Caco-2 (cell line): ENCODE data around the gene ABCC1. TPM values are rescaled to one million over a fixed set of nuclear protein-coding genes. Genes with fewer than 3 reads are reported as not detected.

Experiments used
- BruUV-seq: library from RNA; stranded (reverse); fragments of 400-500 nt; replicated peaks from 2 replicates; lab custom pipeline; 2021; lab: Mats Ljungman, UMichigan
- CTCF ChIA-PET: fragments of 300-600 bp; sonication (Branson Sonifier 250); formaldehyde crosslinking; loops from one replicate; lab custom pipeline; 2022; ENCODE audit warnings: antibody characterized with exemption; lab: Charles Lee
- POLR2A ChIA-PET: fragments of 300-600 bp; sonication (Branson Sonifier 250); formaldehyde crosslinking; loops from one replicate; lab custom pipeline; 2022; ENCODE audit warnings: antibody characterized with exemption; lab: Charles Lee
- DNase-seq, 2 experiments: peaks; one replicate each; pipeline versions ENCODE4 v3.0.0 to v3.0.0-alpha.2; 2020 to 2022
- H3K27me3 ChIP-seq: replicated peaks from 2 replicates; pipeline ENCODE4 v1.6.0; 2011; ENCODE audit warnings: low read length; ENCODE audit not compliant: control insufficient read depth, insufficient read depth
- H3K36me3 ChIP-seq: 2 replicates; pipeline ENCODE4 v1.5.1; 2011; ENCODE audit warnings: low read length; ENCODE audit not compliant: control insufficient read depth, insufficient read depth
- H3K4me1 ChIP-seq: fragments of 250-450 bp; sonication (Bioruptor Pico); 2 replicates; pipeline ENCODE4 v1.5.1; 2020; ENCODE audit warnings: mild to moderate bottlenecking
- H3K4me3 ChIP-seq: 2 replicates; pipeline ENCODE4 v1.5.1; 2011; ENCODE audit warnings: low read depth, mild to moderate bottlenecking, control low read depth, low read length
- H3K9me3 ChIP-seq: fragments of 250-450 bp; sonication (Bioruptor Pico); 2 replicates; pipeline ENCODE4 v1.5.1; 2020; ENCODE audit warnings: mild to moderate bottlenecking, moderate library complexity
- H3K27ac Mint-ChIP-seq: one replicate; pipeline ENCODE4 v1.8.0; 2022; ENCODE audit warnings: mixed read lengths; ENCODE audit not compliant: unreplicated experiment
- H3K27me3 Mint-ChIP-seq: one replicate; pipeline ENCODE4 v1.8.0; 2022; ENCODE audit warnings: mixed read lengths; ENCODE audit not compliant: insufficient read depth, unreplicated experiment
- H3K36me3 Mint-ChIP-seq: one replicate; pipeline ENCODE4 v1.8.0; 2022; ENCODE audit warnings: mild to moderate bottlenecking, mixed read lengths; ENCODE audit not compliant: insufficient read depth, unreplicated experiment
- H3K4me1 Mint-ChIP-seq: one replicate; pipeline ENCODE4 v1.8.0; 2022; ENCODE audit warnings: low read depth, mixed read lengths; ENCODE audit not compliant: unreplicated experiment
- H3K4me3 Mint-ChIP-seq: one replicate; pipeline ENCODE4 v1.8.0; 2022; ENCODE audit warnings: mild to moderate bottlenecking, moderate library complexity, mixed read lengths; ENCODE audit not compliant: unreplicated experiment
- H3K9me3 Mint-ChIP-seq: one replicate; pipeline ENCODE4 v1.8.0; 2022; ENCODE audit warnings: mixed read lengths; ENCODE audit not compliant: unreplicated experiment
- CTCF ChIP-seq, 2 experiments: fragments of 200-600 bp in 1 of 2; IDR thresholded peaks; 1 replicate in 1 of 2; 2 replicates in 1 of 2; pipeline versions ENCODE4 v1.5.1 to v1.8.0; 2011 to 2022; ENCODE audit warnings: antibody characterized with exemption in 1 of 2, control low read depth in 1 of 2, inconsistent platforms in 1 of 2, low read depth in 1 of 2, low read length in 1 of 2, mild to moderate bottlenecking in 1 of 2, moderate library complexity in 1 of 2; ENCODE audit not compliant: insufficient read depth in 1 of 2, severe bottlenecking in 1 of 2, unreplicated experiment in 1 of 2
- intact Hi-C: fragments of 100-400 bp; cut with micrococcal nuclease; formaldehyde crosslinking; loops from one replicate; pipeline ENCODE4 v1.10.0; 2022; ENCODE audit not compliant: unreplicated experiment
- total RNA-seq: library from RNA; stranded (reverse); gene quantifications from 2 replicates; pipeline ENCODE4 v1.2.3, GENCODE V29; 2022

The ABCC1 gene
- total RNA-seq, 1 experiment from 2014 or later, result 22.3 TPM

- TF ChIP-seq CTCF (IDR thresholded peaks at IDR 0.05; ENCODE audit: insufficient read depth in 1 of 2, low read depth in 1 of 2, low read length in 1 of 2, severe bottlenecking in 1 of 2, unreplicated experiment in 1 of 2), result no peak
- Mint-ChIP-seq H3K27ac (no peak overlapping the region), H3K36me3 (peaks cover 23% of the 10 kb centered on the region), H3K9me3 (no peaks in the 10 kb centered on the region), H3K27me3 (no peaks in the 10 kb centered on the region), H3K4me3 (no peak overlapping the region), H3K4me1 (no peaks in the 10 kb centered on the region)
- Histone ChIP-seq H3K36me3 (peaks cover 3% of the 10 kb centered on the region), H3K9me3 (no peaks in the 10 kb centered on the region), H3K27me3 (no peaks in the 10 kb centered on the region), H3K4me3 (no peak overlapping the region), H3K4me1 (peaks cover 15% of the 10 kb centered on the region)
- CTCF ChIA-PET, result no interaction called here
- POLR2A ChIA-PET, result no interaction called here
- DNase-seq, result no peak
- intact Hi-C loops, result loop anchor here (10.0 kb wide), 1 partner anchor 144 kb away; no protein-coding TSS in a partner anchor
- no TSS peak for BruUV-seq
Measured at GRCh38 chr16:16018705-16019104, 69.3 kb downstream of the ABCC1 start.

- no peak for TF ChIP-seq CTCF (IDR thresholded peaks at IDR 0.05; ENCODE audit: insufficient read depth in 1 of 2, low read depth in 1 of 2, low read length in 1 of 2, severe bottlenecking in 1 of 2, unreplicated experiment in 1 of 2)
- Mint-ChIP-seq H3K4me3 (no peak overlapping the region), H3K27me3 (no peaks in the 10 kb centered on the region), H3K9me3 (no peaks in the 10 kb centered on the region), H3K27ac (no peak overlapping the region), H3K36me3 (peaks cover 23% of the 10 kb centered on the region), H3K4me1 (no peaks in the 10 kb centered on the region)
- BruUV-seq, result no TSS peak
- CTCF ChIA-PET, result no interaction called here
- no peaks in the 10 kb centered on the region for H3K27me3 ChIP-seq
- no peak for DNase-seq
- POLR2A ChIA-PET, result no interaction called here
- no peaks in the 10 kb centered on the region for H3K9me3 ChIP-seq
- no peak overlapping the region for H3K4me3 ChIP-seq
- peaks cover 3% of the 10 kb centered on the region for H3K36me3 ChIP-seq
- peaks cover 15% of the 10 kb centered on the region for H3K4me1 ChIP-seq
- intact Hi-C loops, result loop anchor here (10.0 kb wide), 1 partner anchor 145 kb away; no protein-coding TSS in a partner anchor
Measured at GRCh38 chr16:16019488-16019887, 70.1 kb downstream of the ABCC1 start.

GRCh38 chr16:16020291-16020690 is 70.9 kb downstream of the ABCC1 start:
- Mint-ChIP-seq H3K4me1 (no peaks in the 10 kb centered on the region), H3K9me3 (no peaks in the 10 kb centered on the region), H3K36me3 (peaks cover 18% of the 10 kb centered on the region), H3K27me3 (no peaks in the 10 kb centered on the region), H3K27ac (no peak overlapping the region), H3K4me3 (no peak overlapping the region)
- Histone ChIP-seq H3K4me1 (peaks cover 15% of the 10 kb centered on the region), H3K4me3 (no peak overlapping the region), H3K27me3 (no peaks in the 10 kb centered on the region), H3K36me3 (peaks cover 3% of the 10 kb centered on the region), H3K9me3 (no peaks in the 10 kb centered on the region)
- BruUV-seq, result no TSS peak
- DNase-seq, result no peak
- CTCF ChIA-PET, result no interaction called here
- intact Hi-C loops, result no loop called here
- no peak for TF ChIP-seq CTCF (IDR thresholded peaks at IDR 0.05; ENCODE audit: insufficient read depth in 1 of 2, low read depth in 1 of 2, low read length in 1 of 2, severe bottlenecking in 1 of 2, unreplicated experiment in 1 of 2)
- POLR2A ChIA-PET, result no interaction called here
